K562 treated with DMSO at 1 percent for 24 hours (cell line): ENCODE data around the gene FBXW7. TPM values are rescaled to one million over a fixed set of nuclear protein-coding genes. Genes with fewer than 3 reads are reported as not detected.

ENCODE experiments used
- total RNA-seq: library from RNA; unstranded; fragments of 300-600 nt; gene quantifications from 2 replicates; pipeline ENCODE4 v1.2.3, GENCODE V29; 2022; ENCODE audit warnings: low read depth; ENCODE audit not compliant: insufficient read depth

The FBXW7 gene
- 6.2 and 8.0 TPM in 2 replicates for total RNA-seq

DNA sequence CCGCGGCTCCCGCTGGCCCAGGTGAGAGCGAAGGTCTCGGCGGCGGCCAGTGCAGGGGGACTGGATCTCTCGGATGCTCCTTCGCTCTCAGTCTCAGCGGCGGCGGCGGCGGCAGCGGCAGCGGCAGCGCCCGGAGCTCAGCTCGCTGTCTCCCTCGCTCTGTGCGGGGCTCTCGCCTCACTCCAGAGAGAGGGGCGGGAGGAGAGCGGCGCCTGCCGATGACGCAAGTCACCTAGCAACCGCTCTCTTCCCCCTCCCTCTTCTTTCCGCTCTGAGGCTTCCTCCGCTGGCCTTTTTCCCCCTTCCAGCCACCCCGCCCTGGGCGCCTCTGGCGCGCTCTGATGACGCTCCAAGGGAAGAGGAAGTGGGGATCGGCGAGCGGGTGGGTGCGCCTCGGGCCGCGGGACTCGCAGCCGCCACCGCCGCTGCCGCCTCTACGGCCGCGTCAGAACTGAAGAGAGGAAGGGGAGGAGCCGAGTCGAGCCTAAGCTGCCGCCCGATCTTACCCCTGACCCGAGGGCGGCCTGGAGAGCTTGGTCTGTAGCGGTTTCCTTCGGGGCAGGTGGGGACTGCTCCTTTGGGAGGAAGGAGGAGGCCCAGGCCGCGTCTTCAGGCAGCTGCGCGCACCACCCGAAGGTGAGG lies at the start of gene FBXW7:
TSS of gene FBXW7 (minus strand) at position 190 of the 642 bp plus-strand sequence. CDS start 124,289 bp downstream, outside the sequence.

Other genes with a start within 250 kb of the FBXW7 start
- gene TMEM154, start 143.9 kb upstream of the FBXW7 start, total RNA-seq, result 2.6 and 3.7 TPM in 2 replicates
- gene TIGD4, start 243.6 kb upstream of the FBXW7 start, total RNA-seq, result not detected in 2 replicates
- 12.3 and 12.5 TPM in 2 replicates for gene ARFIP1, start 243.9 kb upstream of the FBXW7 start, total RNA-seq